HG02588 (cell line): ENCODE results near the gene TMEM14A.

ENCODE experiments used
- ATAC-seq: cut with Tn5 transposase; IDR thresholded peaks from one replicate; pipeline ENCODE4 v1.9.1; 2021; ENCODE audit warnings: mild to moderate bottlenecking, moderate library complexity; ENCODE audit not compliant: unreplicated experiment

The TMEM14A gene

GRCh38 chr6:52731719-52732118, 60.8 kb downstream of the TMEM14A start:
- no peak for ATAC-seq

- ATAC-seq: no peak
Measured at GRCh38 chr6:52733172-52733571, 62.3 kb downstream of the TMEM14A start.

- ATAC-seq: no peak
Measured at GRCh38 chr6:52734072-52734471, 63.2 kb downstream of the TMEM14A start.

GRCh38 chr6:52735071-52735470, 64.2 kb downstream of the TMEM14A start:
- ATAC-seq: no peak

GRCh38 chr6:52736145-52736544, 65.2 kb downstream of the TMEM14A start:
- no peak for ATAC-seq
